GM12875 (cell line): Measurements from ENCODE around the gene SSTR1.

Experiments used
- H3K4me3 ChIP-seq: one replicate; pipeline ENCODE4 v1.5.1; 2011; ENCODE audit warnings: low read depth, low read length, control low read depth
- TF ChIP-seq, protein P1 (sequence below): IDR thresholded peaks from 2 replicates; pipeline ENCODE4 v1.5.1; 2011; ENCODE audit warnings: low read depth, mild to moderate bottlenecking, control low read depth, inconsistent platforms, low read length, moderate library complexity, borderline replicate concordance; ENCODE audit not compliant: insufficient read depth

Gene SSTR1, protein sequence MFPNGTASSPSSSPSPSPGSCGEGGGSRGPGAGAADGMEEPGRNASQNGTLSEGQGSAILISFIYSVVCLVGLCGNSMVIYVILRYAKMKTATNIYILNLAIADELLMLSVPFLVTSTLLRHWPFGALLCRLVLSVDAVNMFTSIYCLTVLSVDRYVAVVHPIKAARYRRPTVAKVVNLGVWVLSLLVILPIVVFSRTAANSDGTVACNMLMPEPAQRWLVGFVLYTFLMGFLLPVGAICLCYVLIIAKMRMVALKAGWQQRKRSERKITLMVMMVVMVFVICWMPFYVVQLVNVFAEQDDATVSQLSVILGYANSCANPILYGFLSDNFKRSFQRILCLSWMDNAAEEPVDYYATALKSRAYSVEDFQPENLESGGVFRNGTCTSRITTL

DNA sequence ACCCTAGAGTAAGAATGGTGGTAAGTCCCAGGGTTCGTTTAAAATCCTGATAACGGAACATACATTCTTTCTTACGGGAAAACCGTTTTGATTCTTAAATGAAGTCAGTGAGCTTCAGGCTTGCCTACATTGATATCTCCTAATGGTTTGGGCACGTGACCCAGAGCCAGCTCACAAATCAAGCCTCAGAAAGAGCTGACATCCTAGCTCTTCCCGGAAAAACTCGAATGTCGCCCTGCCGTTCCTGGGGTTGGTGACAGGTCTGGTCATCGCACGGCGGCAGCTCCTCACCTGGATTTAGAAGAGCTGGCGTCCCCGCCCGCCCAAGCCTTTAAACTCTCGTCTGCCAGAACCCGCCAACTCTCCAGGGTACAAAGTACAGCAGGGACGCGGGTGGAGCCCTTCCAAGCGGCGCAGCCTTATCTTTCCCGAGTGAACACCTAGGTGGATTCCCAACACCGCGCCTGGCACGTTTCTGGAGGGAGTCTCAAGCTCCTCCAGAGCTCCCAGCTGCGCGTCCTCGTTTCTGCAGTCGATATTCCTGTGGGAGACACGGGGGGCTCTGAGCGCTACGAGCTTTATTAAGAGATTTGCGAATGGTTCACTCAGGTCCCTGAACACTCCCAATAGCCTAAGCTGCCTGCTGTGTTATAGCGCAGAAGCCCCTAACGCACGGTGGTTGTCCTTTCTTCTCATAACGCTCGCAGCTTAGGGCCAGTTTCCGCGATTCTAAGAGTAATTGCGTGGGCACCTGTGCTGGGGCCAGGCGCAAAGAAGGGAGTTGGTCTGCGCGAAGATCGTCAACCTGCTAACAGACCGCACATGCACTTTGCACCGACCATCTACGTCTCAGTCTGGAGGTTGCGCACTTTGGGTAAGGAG, at the start of gene SSTR1:
SSTR1 (plus strand) TSS at position 169 of the 882 bp plus-strand sequence. CDS start 1,486 bp downstream, outside the sequence.
- TF ChIP-seq, protein P1, sequence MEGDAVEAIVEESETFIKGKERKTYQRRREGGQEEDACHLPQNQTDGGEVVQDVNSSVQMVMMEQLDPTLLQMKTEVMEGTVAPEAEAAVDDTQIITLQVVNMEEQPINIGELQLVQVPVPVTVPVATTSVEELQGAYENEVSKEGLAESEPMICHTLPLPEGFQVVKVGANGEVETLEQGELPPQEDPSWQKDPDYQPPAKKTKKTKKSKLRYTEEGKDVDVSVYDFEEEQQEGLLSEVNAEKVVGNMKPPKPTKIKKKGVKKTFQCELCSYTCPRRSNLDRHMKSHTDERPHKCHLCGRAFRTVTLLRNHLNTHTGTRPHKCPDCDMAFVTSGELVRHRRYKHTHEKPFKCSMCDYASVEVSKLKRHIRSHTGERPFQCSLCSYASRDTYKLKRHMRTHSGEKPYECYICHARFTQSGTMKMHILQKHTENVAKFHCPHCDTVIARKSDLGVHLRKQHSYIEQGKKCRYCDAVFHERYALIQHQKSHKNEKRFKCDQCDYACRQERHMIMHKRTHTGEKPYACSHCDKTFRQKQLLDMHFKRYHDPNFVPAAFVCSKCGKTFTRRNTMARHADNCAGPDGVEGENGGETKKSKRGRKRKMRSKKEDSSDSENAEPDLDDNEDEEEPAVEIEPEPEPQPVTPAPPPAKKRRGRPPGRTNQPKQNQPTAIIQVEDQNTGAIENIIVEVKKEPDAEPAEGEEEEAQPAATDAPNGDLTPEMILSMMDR: no peak
- no peak within 1 kb of the TSS for H3K4me3 ChIP-seq

DNA sequence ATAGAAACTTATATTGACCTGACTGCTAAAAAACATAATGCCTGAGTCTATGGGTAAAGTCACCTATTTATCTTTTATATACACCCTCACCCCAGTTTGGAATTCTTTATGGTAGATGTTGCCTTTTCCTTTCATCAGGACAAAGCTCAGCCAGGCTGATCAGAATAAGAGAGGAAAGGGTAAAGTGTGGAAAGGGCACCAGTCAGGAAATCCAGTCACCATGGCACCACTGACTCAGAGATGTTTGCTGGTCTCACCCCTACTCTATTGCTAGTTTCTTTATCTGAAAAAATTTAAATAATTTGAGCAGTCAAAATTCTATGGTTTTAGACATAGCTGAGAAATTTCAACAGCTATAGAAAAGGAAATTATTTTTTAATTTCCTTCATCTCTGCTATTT, 49.2 kb upstream of the SSTR1 start:
- TF ChIP-seq, protein P1: no peak

DNA sequence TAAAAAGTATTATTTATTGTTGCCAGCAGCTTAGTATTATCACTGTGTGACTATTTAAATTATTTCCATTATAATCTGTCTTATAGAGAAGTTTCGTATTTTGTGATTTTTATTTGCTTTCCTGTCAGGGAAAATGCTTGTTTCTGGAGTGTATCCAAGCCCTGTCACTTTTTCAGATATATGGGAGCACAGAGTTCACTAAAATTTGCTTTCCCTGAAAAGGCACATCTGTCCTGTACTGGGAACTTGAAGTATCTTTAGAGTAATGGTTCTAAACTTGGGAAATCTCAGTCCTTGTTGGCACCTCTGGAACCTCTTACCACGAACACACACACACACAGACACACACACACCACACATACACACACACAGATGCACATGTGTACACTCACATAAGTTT, 39.3 kb upstream of the SSTR1 start:
- no peak overlapping the region for H3K4me3 ChIP-seq
- TF ChIP-seq, protein P1: no peak

More for the DNA sequence above, 49.2 kb upstream of the SSTR1 start:
- no peak overlapping the region for H3K4me3 ChIP-seq

DNA sequence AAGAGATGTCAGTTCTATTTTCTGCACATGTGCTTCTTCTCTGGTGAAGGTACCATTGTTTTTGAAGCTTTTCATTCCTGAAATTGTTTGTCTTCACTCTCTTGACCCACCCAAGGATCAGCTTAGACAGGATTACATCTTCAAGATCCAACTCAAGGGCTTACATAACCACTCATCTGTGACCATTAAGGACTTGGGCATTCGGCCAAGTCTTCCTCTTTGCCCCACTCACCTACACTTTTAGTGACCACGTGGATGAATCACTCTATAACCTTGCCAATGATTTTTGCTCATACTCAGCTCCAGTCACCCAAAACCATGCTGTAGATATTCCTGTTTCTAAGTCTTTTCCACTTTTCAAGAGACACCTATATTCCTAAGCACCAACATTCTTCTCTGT, 36.5 kb upstream of the SSTR1 start:
- TF ChIP-seq, protein P1: no peak
- no peak overlapping the region for H3K4me3 ChIP-seq

DNA sequence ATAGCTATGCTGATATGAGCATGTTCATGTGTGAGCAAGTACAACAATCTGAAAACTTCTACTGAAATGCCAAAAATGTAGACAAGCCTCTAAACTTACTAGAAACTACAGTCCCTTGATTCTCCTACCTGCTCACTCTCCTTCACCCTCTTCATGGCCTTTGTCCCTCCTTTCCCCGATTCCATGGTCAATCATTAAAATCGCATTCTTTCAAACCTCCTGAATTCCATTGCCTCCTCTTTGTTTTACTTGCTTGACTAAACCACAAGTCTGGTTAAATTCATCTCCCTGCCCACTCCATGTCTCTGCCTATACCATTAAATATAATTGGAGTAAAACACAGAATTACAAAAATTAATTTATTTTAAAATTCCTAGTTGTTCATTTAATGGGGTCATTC, 33.0 kb upstream of the SSTR1 start:
- TF ChIP-seq, protein P1: no peak
- no peak overlapping the region for H3K4me3 ChIP-seq

DNA sequence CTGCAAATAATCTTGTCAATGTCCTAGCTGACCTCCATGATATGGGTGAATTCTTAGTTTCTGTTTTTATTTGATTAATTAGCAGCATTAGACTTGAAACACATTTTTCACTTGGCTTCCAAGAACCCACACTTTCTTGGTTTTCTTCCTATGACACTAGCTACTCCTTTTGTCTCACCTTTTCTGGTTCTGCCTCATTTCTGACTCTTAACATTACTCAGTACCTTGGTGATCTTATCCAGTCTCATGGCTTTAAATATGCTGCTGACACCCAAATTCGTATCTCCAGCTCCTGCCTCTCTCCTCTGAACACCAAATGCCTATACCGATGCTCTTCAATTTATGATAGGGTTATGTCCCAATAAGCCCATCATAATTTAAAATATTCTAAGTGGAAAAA, 32.0 kb upstream of the SSTR1 start:
- TF ChIP-seq, protein P1: no peak
- H3K4me3 ChIP-seq: no peak overlapping the region

DNA sequence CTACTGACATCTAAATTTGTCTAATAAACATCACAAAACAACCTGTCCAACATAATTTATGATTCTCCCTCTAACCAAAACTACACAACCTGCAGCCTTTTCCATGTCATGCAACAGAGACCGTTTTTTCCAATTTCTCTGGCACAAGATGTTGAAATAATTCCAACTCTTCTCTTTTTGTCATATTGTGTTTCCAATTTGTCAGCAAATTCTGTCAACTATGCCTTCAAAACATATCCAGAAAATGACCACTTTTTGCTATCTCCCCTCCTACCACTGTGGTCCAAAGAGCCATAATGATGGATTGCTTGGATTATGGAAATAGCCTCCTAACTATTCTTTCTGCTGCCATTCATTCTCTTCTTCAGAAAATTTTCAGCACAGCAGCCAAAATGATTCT, 31.3 kb upstream of the SSTR1 start:
- H3K4me3 ChIP-seq: no peak overlapping the region
- TF ChIP-seq, protein P1: no peak
